ENCODE measurements around the gene YPEL4.

DNA sequence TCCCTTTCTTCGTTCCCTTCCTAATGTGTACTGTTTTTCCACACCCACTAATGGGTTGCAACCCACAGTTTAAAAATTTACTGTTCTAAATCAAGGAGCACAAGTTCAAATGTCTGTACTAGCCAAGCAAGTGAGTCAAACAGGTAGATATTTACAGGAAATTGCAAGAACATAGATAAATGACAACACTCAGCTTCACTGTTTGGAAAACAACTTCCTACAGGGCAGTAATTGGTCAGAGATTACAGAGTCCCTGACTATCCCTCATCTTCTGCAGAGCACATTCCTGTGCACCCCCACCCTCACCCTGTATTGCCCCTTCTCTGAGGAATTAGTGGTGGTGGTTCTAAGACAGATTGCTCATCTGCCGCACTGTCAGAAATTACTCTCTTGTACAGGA, 50.3 kb downstream of the YPEL4 start:
- TF ChIP-seq, protein P1, sequence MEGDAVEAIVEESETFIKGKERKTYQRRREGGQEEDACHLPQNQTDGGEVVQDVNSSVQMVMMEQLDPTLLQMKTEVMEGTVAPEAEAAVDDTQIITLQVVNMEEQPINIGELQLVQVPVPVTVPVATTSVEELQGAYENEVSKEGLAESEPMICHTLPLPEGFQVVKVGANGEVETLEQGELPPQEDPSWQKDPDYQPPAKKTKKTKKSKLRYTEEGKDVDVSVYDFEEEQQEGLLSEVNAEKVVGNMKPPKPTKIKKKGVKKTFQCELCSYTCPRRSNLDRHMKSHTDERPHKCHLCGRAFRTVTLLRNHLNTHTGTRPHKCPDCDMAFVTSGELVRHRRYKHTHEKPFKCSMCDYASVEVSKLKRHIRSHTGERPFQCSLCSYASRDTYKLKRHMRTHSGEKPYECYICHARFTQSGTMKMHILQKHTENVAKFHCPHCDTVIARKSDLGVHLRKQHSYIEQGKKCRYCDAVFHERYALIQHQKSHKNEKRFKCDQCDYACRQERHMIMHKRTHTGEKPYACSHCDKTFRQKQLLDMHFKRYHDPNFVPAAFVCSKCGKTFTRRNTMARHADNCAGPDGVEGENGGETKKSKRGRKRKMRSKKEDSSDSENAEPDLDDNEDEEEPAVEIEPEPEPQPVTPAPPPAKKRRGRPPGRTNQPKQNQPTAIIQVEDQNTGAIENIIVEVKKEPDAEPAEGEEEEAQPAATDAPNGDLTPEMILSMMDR (IDR thresholded peaks at IDR 0.05), result no peak
- TF ChIP-seq EP300 (IDR thresholded peaks at IDR 0.05; ENCODE audit: borderline replicate concordance in 1 of 2, low read depth in 1 of 2, low read length in 1 of 2) (no peak), RCOR1 (IDR thresholded peaks at IDR 0.05; ENCODE audit: low read length) (no peak), GABPA (IDR thresholded peaks at IDR 0.05; ENCODE audit: low read depth) (no peak), FOXM1 (IDR thresholded peaks at IDR 0.05; ENCODE audit: low read depth) (no peak), EZH2phosphoT487 (IDR thresholded peaks at IDR 0.05; ENCODE audit: borderline replicate concordance, low read depth) (no peak)
